Peyer's patch (tissue), 4 donors: ENCODE data around the gene LTBP2. TPM values are rescaled to one million over a fixed set of nuclear protein-coding genes. Genes with fewer than 3 reads are reported as not detected.
A peak's percentile ranks its signal among the peaks of the same experiment; 100 is the strongest.

Experiments used
- DNase-seq, 3 donors: peaks; one replicate each; pipeline ENCODE4 v3.0.0-alpha.2; 2017 to 2019
- H3K27ac ChIP-seq, 4 donors: fragments of 200-600 bp; sonication (generic); one replicate each; pipeline ENCODE4 v1.5.1; 2016 to 2019
- H3K27me3 ChIP-seq, 2 donors: fragments of 200-600 bp; sonication (generic); one replicate each; pipeline ENCODE4 v1.5.1; 2019
- H3K36me3 ChIP-seq, 3 donors: fragments of 200-600 bp; sonication (generic); one replicate each; pipeline ENCODE4 v1.5.1; 2016 to 2019
- H3K4me1 ChIP-seq, 4 donors: fragments of 200-600 bp; sonication (generic); one replicate each; pipeline ENCODE4 v1.5.1; 2016 to 2019
- H3K4me3 ChIP-seq, 4 donors: fragments of 200-600 bp; sonication (generic); 1 replicate in 3 of 4; 2 replicates in 1 of 4; pipeline ENCODE4 v1.5.1; 2016 to 2019; ENCODE audit warnings: mild to moderate bottlenecking in 1 of 4
- H3K9me3 ChIP-seq, 4 donors: fragments of 200-600 bp; sonication (generic); one replicate each; pipeline ENCODE4 v1.5.1; 2016 to 2019; ENCODE audit warnings: mild to moderate bottlenecking in 1 of 4
- CTCF ChIP-seq, 6 experiments: fragments of 450-650 bp in 4 of 6; fragments of 200-600 bp in 2 of 6; sonication (generic) in 1 of 6; IDR thresholded peaks; one replicate each; pipeline ENCODE4 v1.5.1; 2017 to 2019; ENCODE audit warnings: antibody characterized with exemption in 6 of 6, mild to moderate bottlenecking in 3 of 6, moderate library complexity in 1 of 6
- POLR2A ChIP-seq, 2 donors: fragments of 450-650 bp; IDR thresholded peaks; one replicate each; pipeline ENCODE4 v1.5.1; 2017; ENCODE audit warnings: antibody characterized with exemption in 2 of 2, mild to moderate bottlenecking in 2 of 2, moderate library complexity in 2 of 2
- total RNA-seq, 4 donors: library from RNA; depleted of rRNA; stranded (reverse); fragments of >200 nt; gene quantifications; one replicate each; pipeline ENCODE4 v1.1.0, GENCODE V29; 2016

LTBP2 gene
- total RNA-seq, 4 donors from 2014 or later = 10.7 to 34.7 (median 16.0) TPM

GRCh38 chr14:74577247-74577947, 34.6 kb downstream of the LTBP2 start:
- TF ChIP-seq POLR2A (IDR thresholded peaks at IDR 0.05) (no peak), CTCF (IDR thresholded peaks at IDR 0.05) (no peak)
- H3K9me3 ChIP-seq = no peaks in the 10 kb centered on the region
- peaks cover 0 to 11% (median 0%) of the 10 kb centered on the region in 4 donors for H3K4me1 ChIP-seq
- H3K27ac ChIP-seq = peak overlapping the region in 1 of 4 donors; percentile 25
- no peaks in the 10 kb centered on the region for H3K27me3 ChIP-seq
- H3K4me3 ChIP-seq = no peak overlapping the region
- DNase-seq = peak in 2 of 3 donors; percentile 26 to 60
- H3K36me3 ChIP-seq = no peaks in the 10 kb centered on the region

- H3K4me1 ChIP-seq = peaks cover 0 to 18% (median 0%) of the 10 kb centered on the region in 4 donors
- H3K36me3 ChIP-seq = no peaks in the 10 kb centered on the region
- H3K27ac ChIP-seq = no peak overlapping the region
- TF ChIP-seq POLR2A (IDR thresholded peaks at IDR 0.05) (no peak), CTCF (IDR thresholded peaks at IDR 0.05) (no peak)
- peak in 1 of 3 donors; percentile 23 for DNase-seq
- no peaks in the 10 kb centered on the region for H3K27me3 ChIP-seq
- H3K4me3 ChIP-seq = no peak overlapping the region
- H3K9me3 ChIP-seq = no peaks in the 10 kb centered on the region
Observed at GRCh38 chr14:74575936-74576335, 36.1 kb downstream of the LTBP2 start.

- H3K4me1 ChIP-seq = peaks cover 0 to 18% (median 0%) of the 10 kb centered on the region in 4 donors
- DNase-seq = peak in 1 of 3 donors; percentile 39
- no peak for TF ChIP-seq CTCF (IDR thresholded peaks at IDR 0.05)
- TF ChIP-seq POLR2A (IDR thresholded peaks at IDR 0.05) = no peak
- no peaks in the 10 kb centered on the region for H3K9me3 ChIP-seq
- H3K36me3 ChIP-seq = no peaks in the 10 kb centered on the region
- no peak overlapping the region for H3K4me3 ChIP-seq
- H3K27ac ChIP-seq = no peak overlapping the region
- H3K27me3 ChIP-seq = no peaks in the 10 kb centered on the region
Observed at GRCh38 chr14:74575507-74575906, 36.5 kb downstream of the LTBP2 start.

- Histone ChIP-seq H3K27me3 (no peaks in the 10 kb centered on the region), H3K36me3 (no peaks in the 10 kb centered on the region), H3K4me1 (peaks cover 0 to 21% (median 0%) of the 10 kb centered on the region in 4 donors), H3K9me3 (no peaks in the 10 kb centered on the region), H3K27ac (no peak overlapping the region), H3K4me3 (no peak overlapping the region)
- no peak for TF ChIP-seq POLR2A (IDR thresholded peaks at IDR 0.05)
- TF ChIP-seq CTCF (IDR thresholded peaks at IDR 0.05) = no peak
- no peak for DNase-seq
Observed at GRCh38 chr14:74574706-74575105, 37.3 kb downstream of the LTBP2 start.

- TF ChIP-seq CTCF (IDR thresholded peaks at IDR 0.05) = no peak
- TF ChIP-seq POLR2A (IDR thresholded peaks at IDR 0.05) = no peak
- H3K27ac ChIP-seq = no peak overlapping the region
- DNase-seq = peak in 1 of 3 donors; percentile 3
- H3K4me3 ChIP-seq = no peak overlapping the region
- H3K4me1 ChIP-seq = peaks cover 0 to 26% (median 0%) of the 10 kb centered on the region in 4 donors
- no peaks in the 10 kb centered on the region for H3K9me3 ChIP-seq
- no peaks in the 10 kb centered on the region for H3K36me3 ChIP-seq
- H3K27me3 ChIP-seq = no peaks in the 10 kb centered on the region
Observed at GRCh38 chr14:74574090-74574433, 38.0 kb downstream of the LTBP2 start.
